ENCODE results near the gene DCLK2.
"Not testable (repeated sequence)": the region's sequence is repeated elsewhere in the genome, so short reads cannot be mapped to it uniquely, and the experiment has no call there.

The DCLK2 gene

DNA sequence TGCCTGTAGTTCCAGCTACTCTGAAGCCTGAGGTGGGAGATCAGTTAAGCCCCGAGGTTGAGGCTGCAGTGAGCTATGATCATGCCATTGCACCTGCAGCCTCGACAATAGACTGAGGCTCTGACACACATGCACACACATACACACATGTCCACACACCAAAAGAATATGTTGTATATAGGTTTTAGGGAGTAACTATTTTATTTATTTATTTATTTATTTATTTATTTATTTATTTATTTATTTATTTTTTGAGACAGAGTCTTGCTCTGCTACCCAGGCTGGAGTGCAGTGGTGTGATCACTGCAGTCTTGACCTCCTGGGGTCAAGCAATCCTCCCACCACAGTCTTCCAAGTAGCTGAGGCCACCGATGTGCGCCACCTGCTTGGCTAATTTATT is 78.3 kb downstream of the DCLK2 start:
- no peak for DNase-seq

DNA sequence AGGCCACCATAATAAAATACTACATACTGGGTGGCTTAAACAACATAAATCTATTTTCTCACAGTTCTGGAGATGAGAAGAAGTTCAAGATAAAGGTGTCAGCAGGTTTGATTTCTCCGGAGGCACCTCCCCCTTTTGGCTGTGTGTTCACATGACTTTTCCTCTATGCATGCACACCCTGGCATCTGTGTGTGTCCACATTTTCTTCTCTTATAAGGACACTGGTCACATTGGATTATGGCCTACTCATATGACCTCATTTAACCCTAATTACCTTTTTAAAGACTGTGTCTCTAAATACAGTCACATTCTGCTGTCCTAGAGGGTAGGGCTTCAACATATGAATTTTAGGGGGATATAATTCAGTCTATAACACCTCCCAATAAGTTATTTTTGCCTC is 79.8 kb downstream of the DCLK2 start:
- no peak for DNase-seq

DNA sequence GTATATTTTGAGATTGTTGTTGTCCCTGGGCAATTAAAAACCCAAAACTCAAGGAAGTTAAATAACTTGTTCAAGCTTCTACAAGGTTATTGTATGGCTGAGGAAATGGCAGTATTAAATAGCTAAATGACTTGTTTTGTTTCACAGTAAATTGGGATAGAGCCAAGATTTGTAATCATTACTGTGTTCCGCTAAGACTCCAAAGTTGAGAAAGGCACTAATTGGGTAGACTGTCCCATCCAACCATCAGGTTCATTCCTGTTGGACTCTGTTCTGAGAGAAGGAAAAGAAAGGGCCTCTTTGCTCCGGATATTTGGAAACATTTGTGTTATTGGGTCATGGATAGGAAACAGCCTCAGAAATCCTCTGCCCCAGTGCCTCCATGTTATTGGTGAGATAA is 82.2 kb downstream of the DCLK2 start:
- no peak for DNase-seq

DNA sequence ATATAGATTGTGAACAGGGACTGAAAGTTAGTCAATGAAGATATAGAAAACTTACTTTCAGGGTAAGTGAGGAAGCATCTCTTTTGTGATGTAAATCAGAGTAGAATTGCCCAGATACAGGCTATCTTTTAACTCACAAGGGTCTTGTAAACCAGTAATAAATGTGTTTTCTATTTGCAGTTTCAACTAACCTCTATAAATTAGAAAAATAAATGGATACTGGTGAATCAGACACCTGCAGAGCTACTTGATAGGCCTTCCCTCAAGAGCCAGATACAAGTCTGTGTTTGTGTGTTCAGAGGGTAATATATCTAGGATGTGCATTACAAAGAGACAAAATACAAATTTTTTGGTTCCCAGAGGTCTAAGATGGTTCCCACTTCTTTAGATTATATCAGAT is 82.9 kb downstream of the DCLK2 start:
- DNase-seq: no peak

DNA sequence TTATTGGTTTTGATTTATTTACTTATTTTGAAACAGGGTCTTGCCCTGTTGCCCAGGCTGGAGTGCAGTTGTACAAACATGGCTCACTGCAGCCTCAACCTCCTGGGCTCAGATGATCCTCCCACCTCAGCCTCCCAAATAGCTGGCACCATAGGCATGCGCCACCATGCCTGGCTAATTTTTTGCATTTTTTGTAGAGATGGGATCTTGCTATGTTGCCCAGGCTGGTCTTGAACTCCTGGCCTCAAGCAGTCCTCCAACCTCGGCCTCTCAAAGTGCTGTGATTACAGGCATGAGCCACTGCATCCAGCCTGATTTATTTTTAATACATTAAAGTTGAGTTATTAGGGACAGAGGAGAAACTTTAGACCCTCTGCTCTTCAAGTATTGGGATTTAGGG is 83.8 kb downstream of the DCLK2 start:
- not testable (repeated sequence) for DNase-seq

DNA sequence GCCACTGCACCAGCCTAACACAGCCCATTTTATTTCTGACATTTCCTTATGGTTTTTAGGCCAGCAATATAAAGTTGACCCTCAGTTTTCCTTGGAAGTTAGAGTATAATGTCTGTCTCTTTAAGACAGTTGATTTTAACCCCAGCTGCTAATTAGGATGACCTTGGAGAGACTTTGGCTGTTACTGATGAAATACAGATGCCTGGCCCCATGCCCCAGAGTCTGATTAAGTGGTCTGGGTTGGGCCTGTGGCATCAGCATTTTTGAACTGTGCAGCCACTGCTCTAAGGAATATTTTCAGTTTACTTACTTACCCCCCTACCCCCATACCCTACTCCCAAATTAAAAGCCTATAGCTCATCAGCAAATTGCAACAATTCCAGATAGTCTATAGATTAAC is 85.8 kb downstream of the DCLK2 start:
- no peak for DNase-seq

DNA sequence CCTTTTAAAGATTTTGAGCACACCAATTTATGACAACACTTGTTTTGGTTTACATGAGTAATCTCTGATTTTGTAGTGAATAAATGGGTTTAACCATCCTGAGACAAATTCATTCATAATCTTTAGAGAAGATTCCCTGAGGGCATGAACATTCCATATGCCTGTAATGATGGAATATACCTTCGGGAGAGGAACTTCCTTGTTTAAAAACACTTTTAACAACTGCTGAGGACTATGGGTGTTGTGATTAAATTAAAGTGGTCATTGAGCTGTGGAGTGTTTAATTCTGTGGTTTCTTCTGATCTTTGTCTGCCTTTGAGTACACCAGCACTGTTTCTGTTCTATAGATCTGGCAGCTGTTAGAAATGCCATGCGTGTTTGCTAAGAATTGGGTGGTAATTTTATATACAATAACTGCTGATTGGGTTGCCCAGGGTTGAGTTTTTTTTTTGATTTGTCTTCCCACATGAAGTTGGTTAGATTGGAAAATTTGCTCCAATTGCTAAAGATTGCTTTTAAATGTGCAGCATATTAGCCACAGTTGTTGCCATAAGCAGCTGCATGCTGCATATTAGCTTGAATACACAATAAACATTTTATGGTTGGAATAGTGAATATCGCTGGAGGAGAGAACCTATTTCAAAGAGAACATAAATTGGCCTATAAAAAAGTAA is 86.8 kb downstream of the DCLK2 start:
- DNase-seq: no peak

DNA sequence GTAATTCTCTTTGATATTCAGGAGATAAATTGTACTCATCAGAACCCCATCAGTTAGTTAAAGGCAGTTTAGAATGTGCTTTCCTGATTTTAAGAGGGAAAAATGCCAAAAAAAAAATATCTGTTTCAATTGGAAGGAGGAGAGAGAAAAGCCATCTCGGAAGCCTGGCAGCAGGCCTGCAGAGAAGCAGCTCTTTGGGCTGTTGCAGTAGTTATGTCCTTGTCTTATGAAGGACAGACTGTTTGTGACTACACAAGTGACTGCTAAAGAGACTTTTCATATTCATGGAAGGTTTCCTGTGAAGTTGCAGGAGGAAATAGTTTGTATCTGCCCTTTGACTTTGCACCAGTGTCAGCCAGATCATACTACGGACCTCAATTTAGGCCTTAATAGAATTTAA is 88.8 kb downstream of the DCLK2 start:
- DNase-seq: no peak

DNA sequence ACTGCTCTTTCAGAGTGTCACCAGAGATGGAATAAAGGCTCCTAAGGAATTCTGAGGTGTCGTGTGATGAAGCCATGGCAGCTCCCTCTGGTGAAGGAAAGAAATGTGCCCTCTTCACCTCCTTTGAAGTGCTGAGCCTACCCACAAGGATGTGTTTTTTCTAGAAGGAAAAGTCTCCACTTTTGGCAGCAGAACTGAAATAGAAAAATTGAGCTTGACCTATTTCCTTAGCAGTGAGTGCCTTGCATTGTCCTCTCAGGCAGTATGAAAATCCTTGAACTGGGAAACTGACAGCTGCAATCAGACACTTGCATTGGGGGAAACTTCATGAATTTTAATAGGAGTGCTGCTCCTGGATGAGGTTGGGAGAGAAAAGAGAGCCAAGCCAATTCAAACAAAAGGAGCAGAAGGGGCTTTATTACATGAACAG is 95.2 kb downstream of the DCLK2 start:
- peak; percentile 75 for DNase-seq

DNA sequence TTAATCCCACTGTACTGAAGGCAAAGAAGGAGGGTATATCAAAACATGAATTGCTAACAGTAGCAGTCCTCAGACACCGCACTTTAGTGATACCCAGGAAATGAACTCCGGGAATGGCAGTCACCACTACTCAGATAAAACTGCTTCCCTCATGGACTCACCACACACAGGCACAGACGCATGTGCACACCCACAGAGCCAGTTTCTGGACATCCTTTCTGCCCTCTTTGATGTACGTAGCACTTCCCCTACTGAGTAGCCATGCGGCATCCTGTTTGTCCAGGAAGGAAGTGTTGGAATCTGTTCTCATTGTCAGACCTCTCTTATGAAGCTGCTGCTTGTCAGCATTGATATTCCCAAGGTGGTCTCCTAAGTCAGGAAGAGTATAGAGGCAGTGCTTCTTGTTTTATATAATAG is 95.7 kb downstream of the DCLK2 start:
- DNase-seq: no peak

DNA sequence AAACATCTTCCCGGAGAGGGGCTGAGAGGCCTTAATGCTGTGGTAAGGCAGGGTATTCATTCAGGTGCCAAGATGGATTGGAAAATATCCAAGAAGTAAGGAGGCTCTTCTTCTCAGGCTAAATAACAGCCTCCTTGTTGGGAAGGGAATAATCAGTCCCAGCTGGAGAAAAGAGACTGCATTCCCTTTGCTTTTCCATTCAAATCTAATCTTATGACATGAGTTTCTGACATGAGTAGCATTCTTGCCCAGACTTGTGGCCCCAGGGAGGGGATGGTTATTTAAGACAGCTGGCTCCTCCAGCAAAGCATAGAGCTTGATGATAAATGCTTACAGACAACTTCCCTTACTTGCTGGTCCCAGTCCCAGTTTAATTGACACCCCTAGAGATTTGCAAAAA is 98.3 kb downstream of the DCLK2 start:
- DNase-seq: peak; percentile 76

DNA sequence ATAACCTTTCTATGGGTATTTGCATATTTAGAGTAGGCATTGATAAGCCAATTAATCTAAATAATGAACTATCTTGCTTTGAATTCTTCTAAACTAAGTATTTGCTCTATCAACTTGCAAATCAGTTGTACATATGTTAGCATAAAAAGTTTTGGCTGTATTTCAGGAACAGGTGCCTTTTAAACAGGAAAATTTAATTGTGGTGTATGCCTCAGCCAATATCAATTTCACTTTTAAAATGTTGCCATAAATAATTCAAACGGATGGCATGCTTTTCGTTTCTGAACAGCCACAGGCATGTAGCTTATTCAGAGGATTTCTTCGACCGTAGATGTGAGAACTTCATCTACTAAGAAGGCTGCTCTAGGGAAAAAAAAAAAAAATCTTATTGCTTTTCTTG is 99.9 kb downstream of the DCLK2 start:
- DNase-seq: peak; percentile 14

DNA sequence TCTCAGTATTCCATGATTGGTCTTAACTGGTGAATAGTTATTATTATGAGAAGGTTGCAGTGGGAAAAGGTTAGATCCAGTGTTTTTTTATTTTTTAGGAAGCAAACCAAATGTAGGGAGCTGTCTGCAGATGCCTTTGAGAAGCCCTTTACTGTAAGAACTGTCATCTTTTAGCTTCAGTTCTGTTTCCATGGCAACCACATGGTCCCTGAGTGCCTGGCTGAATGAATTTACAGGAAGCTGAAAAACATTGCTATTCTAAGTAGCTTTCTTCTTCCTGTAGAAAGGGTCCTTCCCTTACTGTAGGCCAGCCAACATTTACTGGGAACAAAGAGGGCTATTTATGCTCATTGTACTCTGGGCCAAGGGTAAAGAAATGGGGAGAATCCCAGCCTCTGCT is 103.3 kb downstream of the DCLK2 start:
- DNase-seq: peak; percentile 20

DNA sequence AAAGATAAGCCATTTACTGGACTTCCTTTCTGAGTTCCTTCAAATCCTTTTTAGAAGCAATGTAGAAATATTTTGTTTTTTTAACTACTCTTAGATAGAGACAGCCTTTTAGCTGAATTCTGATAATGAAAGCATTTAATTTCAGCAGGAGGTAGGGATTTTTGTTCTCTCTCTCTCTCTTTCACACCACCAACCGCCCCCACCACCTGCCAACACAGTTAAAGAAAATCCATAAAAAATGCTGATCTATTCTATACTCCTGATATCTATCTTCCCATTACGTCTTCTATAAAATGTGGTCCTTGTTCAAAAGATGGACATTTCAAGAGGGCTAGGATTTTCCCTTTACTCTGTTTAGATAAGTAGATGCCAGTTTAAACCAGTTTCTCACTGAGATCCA is 104.5 kb downstream of the DCLK2 start:
- no peak for DNase-seq

DNA sequence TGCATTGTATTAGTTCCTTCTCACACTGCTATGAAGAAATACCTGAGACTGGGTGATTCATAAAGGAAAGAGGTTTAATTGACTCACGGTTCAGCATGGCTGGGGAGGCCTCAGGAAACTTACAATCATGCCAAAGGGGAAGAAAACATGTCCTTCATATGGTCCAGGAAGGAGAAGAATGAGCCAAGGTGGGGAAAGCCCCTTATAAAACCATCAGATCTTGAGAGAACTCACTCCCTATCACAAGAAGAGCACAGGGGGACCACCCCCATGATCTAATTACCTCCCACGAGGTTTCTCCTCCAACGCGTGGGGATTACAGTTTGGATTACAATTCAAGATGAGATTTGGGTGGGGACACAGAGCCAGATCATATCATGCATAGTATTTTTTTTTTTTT is 106.8 kb downstream of the DCLK2 start:
- DNase-seq: not testable (repeated sequence)

DNA sequence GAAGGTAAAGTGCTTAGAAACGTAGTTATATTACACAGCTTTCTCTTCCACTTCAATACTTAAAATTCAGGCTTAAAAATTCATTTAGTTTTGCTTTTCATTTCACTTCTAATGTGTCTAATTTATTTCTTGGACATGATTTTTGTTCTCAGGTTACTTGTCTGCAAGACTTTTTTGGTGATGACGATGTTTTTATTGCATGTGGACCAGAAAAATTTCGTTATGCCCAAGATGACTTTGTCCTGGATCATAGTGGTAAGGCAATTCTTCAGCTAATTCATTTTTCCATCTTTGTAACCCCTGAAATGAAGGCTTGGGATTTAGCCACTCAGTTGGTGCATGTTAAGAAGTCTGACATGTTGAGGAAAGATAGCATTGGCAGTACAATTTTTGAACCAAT is 114.7 kb downstream of the DCLK2 start:
- no peak for DNase-seq

DNA sequence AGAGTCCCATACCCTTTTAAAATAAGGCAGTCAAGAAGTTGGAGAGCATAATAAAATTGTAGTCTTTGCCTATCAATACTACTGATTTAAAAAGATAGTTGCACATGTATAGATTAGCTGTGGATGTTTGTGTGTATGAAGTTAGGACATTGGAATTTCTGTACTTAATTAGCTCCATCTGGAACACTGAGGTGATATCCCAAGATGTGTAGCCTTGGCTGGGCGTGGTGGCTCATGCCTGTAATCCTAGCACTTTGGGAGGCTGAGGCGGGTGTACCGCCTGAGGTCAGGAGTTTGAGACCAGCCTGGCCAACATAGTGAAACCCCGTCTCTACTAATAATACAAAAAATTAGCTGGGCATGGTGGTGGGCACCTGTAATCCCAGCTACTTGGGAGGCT is 119.0 kb downstream of the DCLK2 start:
- not testable (repeated sequence) for DNase-seq

DNA sequence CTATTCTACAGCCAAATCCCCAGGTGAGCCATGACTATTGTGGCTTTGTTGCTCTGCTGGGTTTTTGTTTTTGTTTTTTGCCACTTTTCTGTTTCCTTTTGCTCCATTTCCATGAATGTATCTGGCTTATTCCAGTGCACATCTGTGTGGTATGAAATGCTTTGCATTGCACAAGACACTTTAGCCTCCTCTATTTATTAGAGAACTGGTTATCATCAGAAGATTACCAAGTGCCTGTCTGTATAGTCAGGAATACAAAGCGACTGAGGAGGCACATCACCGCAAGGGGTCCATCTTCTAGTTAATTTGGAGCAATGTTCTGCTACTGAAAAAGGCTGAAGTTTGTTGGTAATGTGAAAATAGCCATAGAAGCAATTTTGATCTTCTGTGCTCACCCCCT is 120.8 kb downstream of the DCLK2 start:
- no peak for DNase-seq

DNA sequence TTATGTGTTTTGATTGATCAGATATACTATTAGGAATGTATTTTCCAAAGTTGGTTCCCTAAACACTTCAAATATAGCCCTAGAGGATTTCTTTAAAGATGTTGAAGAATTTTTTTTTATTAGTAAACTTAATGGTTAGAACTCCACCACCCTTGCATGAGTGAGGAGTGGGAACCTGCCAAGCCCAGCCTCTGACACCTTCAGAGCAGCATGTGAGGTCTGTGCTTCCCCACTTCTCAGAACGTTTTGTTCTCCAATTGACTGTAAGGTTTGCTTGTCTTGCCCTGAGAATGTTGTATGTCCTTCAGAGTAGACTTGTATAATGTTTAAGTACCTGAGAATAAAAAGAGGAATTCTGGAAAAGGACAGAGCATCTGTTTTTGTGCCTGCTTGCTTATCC is 126.8 kb downstream of the DCLK2 start:
- no peak for DNase-seq

DNA sequence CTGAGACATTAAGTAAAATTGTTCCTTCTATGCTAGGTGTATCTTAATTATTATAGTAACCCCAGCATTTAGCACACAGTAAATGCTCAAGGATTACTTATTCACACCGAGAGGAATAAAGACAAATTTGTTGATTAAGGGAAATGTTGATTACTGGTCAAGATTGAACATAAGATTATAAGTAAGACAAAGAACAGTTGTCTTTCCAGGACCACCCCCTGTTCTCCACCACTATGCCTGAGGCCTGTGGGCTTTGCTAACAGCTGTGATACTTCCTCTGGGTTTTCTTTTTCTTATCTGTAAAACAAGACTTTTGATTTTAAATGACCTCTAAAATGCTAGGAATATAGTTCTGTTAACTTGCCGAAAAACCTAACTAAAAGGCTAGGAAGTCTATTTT is 128.0 kb downstream of the DCLK2 start:
- no peak for DNase-seq

DNA sequence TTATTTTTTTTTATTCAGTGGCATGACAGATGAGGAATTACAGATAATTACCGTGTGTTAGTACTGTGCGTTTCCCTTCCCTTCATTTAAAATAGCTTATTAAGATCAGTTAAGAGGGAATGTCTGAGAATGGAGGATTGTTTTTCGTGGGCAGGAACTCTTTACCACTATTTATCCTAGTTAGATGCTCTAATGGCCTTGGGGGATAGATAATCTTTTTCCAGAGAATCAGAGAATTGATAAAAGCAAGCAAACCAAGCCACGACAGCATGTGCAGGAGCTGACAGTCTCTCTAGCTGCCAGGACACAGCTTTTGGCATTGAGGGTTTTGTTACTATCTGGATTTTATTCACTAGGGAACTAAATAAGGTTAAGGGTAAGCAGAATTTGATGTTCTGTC is 128.7 kb downstream of the DCLK2 start:
- no peak for DNase-seq

DNA sequence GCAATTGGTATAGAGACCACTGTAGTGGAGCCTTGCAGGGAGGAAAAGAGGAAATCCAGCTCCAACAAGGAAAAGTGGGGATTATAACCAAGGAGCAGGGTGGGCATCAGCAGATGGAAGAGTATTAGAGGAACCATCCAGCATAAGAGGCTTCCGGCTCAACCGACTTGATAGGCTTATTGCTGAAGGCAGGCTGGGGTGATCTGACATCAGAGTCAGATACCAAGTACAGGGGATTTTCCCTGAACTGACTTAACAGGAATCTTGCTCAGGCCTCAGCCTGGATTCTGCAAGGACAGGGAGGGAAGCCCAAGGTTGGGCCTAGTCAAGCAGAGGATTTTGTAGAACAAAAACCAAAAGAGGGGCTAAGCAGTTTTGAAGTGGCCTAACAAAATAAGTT is 129.6 kb downstream of the DCLK2 start:
- DNase-seq: no peak

DNA sequence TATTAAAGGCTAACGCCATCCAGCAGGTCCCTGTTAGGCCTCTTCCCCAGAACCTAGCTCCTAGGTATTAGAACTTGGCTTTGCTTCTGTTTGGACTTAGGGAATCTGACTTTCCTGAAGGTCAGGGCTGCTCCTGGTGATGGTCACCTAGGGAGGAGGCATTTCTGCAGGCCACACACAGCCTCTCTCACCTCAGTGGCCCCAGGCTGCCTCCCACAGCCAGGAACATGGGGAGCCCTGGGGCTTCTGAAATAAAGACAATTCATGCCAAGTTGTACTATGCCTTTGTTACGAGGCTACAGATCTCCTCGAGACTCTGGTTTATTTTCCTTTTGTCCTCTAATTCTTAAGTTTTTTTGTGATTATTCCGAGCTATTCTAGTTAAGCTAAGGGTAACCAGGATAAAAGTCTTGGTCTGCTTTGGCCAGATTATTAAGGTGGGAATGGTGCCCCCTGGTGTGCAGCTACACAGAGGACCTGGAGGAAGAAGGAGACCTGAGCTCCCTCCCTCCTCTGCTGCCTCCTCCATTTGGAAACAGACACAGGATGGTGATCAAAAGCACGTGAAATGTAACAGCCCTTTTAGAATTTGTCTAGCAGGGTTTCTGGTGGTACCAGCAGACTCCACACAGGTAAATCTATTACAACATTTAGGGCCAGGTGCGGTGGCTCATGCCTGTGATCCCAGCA is 131.0 kb downstream of the DCLK2 start:
- DNase-seq: no peak

DNA sequence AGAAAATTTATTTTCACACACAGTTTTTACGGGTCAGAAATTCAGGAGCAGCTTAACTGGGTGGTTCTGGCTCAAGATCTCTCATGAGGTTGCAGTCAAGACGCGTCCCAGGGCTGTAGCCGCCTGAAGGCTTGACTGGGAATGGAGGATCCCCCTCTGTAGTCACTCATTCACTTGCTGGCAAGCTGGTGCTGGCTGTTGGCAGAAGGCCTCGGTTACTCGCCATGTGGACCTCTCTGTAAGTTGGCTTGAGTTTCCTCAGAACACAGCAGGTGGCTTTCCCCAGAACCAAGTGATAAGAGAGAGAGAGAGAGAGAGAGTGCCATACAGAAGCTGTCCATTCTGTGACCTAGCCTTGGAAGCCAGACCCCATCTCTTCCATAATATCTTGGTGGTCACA is 132.8 kb downstream of the DCLK2 start:
- peak; percentile 91 for DNase-seq

Data from NCI-H446 treated with DMSO at 0.1 percent for 48 hours (cell line).